K562 (cell line): ENCODE data around the gene GIPC3. TPM values are rescaled to one million over a fixed set of nuclear protein-coding genes. Genes with fewer than 3 reads are reported as not detected.

Experiments
- ATAC-seq: fragments of 200-7000 bp; cut with Tn5 transposase; 3 replicates; pipeline ENCODE4 v1.9.1; 2020; ENCODE audit warnings: moderate library complexity
- BruUV-seq: library from RNA; stranded (reverse); fragments of 400-500 nt; replicated peaks from 2 replicates; lab custom pipeline; 2021; lab: Mats Ljungman, UMichigan
- CTCF ChIA-PET: fragments of 300-600 bp; formaldehyde crosslinking; extraction: SDS; loops from one replicate; lab custom pipeline; 2021; ENCODE audit warnings: low intra/inter-chr PET ratio; lab: Yijun Ruan, JAX
- POLR2A ChIA-PET: fragments of 300-600, 350-650 bp; sonication (Branson Sonifier 250); formaldehyde crosslinking; extraction: SDS; loops from one replicate; lab custom pipeline; 2021; ENCODE audit warnings: antibody characterized with exemption, inconsistent platforms; lab: Yijun Ruan, JAX
- DNase-seq, 4 experiments: peaks; one replicate each; pipeline versions ENCODE4 v3.0.0 to v3.0.0-alpha.2; 2011 to 2018; ENCODE audit warnings: low spot score in 3 of 4, mixed read lengths in 3 of 4; ENCODE audit errors: extremely low read depth in 1 of 4
- FAIRE-seq: peaks from 2 replicates; lab custom pipeline; 2011; peaks lifted over from hg19 to GRCh38; lab: Jason Lieb, UNC
- H2AFZ ChIP-seq: 2 replicates; pipeline ENCODE4 v1.6.0; 2011; ENCODE audit warnings: low read depth, low read length, control low read depth, inconsistent platforms
- H3K27ac ChIP-seq: fragments of 200-600 bp; 3 replicates; pipeline ENCODE4 v1.8.0; 2011; ENCODE audit warnings: low read depth, mild to moderate bottlenecking, control low read depth, inconsistent platforms, low read length, moderate library complexity, mixed read lengths; ENCODE audit errors: extremely low read depth
- H3K27me3 ChIP-seq, 2 experiments: fragments of 300-600 bp in 1 of 2; 2 replicates in 1 of 2; 3 replicates in 1 of 2; pipeline versions ENCODE4 v1.6.0 to v1.8.0; 2011; ENCODE audit warnings: inconsistent platforms in 2 of 2, low read length in 2 of 2, mild to moderate bottlenecking in 1 of 2, mixed read lengths in 1 of 2, moderate library complexity in 1 of 2; ENCODE audit not compliant: control insufficient read depth in 2 of 2, insufficient read depth in 2 of 2
- H3K36me3 ChIP-seq: fragments of 300-600 bp; 3 replicates; pipeline ENCODE4 v1.8.0; 2011; ENCODE audit warnings: mild to moderate bottlenecking, low read length, inconsistent platforms; ENCODE audit not compliant: control insufficient read depth, insufficient read depth
- H3K4me1 ChIP-seq, 2 experiments: fragments of 200-600 bp in 1 of 2; replicated peaks in 1 of 2; 2 replicates in 1 of 2; 3 replicates in 1 of 2; pipeline versions ENCODE4 v1.5.1 to v1.8.0; 2011; ENCODE audit warnings: inconsistent platforms in 2 of 2, low read length in 2 of 2, mild to moderate bottlenecking in 1 of 2, mixed read lengths in 1 of 2, moderate library complexity in 1 of 2; ENCODE audit not compliant: control insufficient read depth in 2 of 2, insufficient read depth in 2 of 2
- H3K4me2 ChIP-seq: 2 replicates; pipeline ENCODE4 v1.6.1; 2011; ENCODE audit warnings: low read length, control low read depth, inconsistent platforms, mixed read lengths; ENCODE audit not compliant: insufficient read depth
- H3K4me3 ChIP-seq: fragments of 200-600 bp; sonication (generic), shearing (Covaris generic); 2 replicates; pipeline ENCODE4 v1.5.1; 2016; ENCODE audit warnings: control low read depth, inconsistent platforms
- H3K79me2 ChIP-seq: fragments of 200-600 bp; 3 replicates; pipeline ENCODE4 v1.8.0; 2011; ENCODE audit warnings: low read length, inconsistent platforms; ENCODE audit not compliant: control insufficient read depth, insufficient read depth
- H3K9ac ChIP-seq, 2 experiments: 2 replicates each; pipeline versions ENCODE4 v1.6.0 to v1.6.1; 2011; ENCODE audit warnings: low read depth in 2 of 2, low read length in 2 of 2, control low read depth in 1 of 2, inconsistent platforms in 1 of 2, mild to moderate bottlenecking in 1 of 2, mixed read lengths in 1 of 2; ENCODE audit not compliant: insufficient read depth in 1 of 2
- H3K9me1 ChIP-seq: one replicate; pipeline ENCODE4 v1.6.0; 2011; ENCODE audit warnings: inconsistent platforms, mild to moderate bottlenecking, low read length, moderate library complexity; ENCODE audit not compliant: control insufficient read depth, insufficient read depth
- H3K9me3 ChIP-seq: replicated peaks from 2 replicates; pipeline ENCODE4 v1.5.1; 2011; ENCODE audit warnings: low read depth, low read length, inconsistent platforms; ENCODE audit not compliant: control insufficient read depth, insufficient read depth
- H4K20me1 ChIP-seq: replicated peaks from 2 replicates; pipeline ENCODE4 v1.6.1; 2011; ENCODE audit warnings: low read length, inconsistent platforms, mixed read lengths; ENCODE audit not compliant: control insufficient read depth, insufficient read depth
- BCL6 ChIP-seq: fragments of 250-450 bp; sonication (Bioruptor Pico); IDR thresholded peaks from 2 replicates; pipeline ENCODE4 v1.4.0; 2020
- BDP1 ChIP-seq: IDR thresholded peaks from 3 replicates; pipeline ENCODE4 v1.6.1; 2011; ENCODE audit not compliant: insufficient read length, insufficient read depth
- GATAD2B ChIP-seq: fragments of 450-650 bp; IDR thresholded peaks from 2 replicates; pipeline ENCODE4 v1.6.1; 2017; ENCODE audit warnings: mild to moderate bottlenecking, borderline replicate concordance
- HDAC1 ChIP-seq, 2 experiments: fragments of 450-650 bp; IDR thresholded peaks; 2 replicates each; pipeline ENCODE4 v1.6.1; 2016 to 2017; ENCODE audit warnings: inconsistent platforms in 1 of 2, mild to moderate bottlenecking in 1 of 2, moderate library complexity in 1 of 2
- HMGN3 ChIP-seq: IDR thresholded peaks from 2 replicates; pipeline ENCODE4 v1.6.1; 2011; ENCODE audit warnings: borderline replicate concordance, low read depth, mild to moderate bottlenecking, mixed read lengths, low read length; ENCODE audit not compliant: insufficient read length; ENCODE audit errors: extremely low read depth
- HNRNPL ChIP-seq: fragments of 200-400 bp; formaldehyde crosslinking; IDR thresholded peaks from 2 replicates; pipeline ENCODE4 v1.6.1; 2017; ENCODE audit warnings: low read depth, mild to moderate bottlenecking, low read length
- KDM5B ChIP-seq: fragments of 200-600 bp; sonication (generic); IDR thresholded peaks from 2 replicates; pipeline ENCODE4 v1.6.1; 2012; ENCODE audit warnings: low read depth, mild to moderate bottlenecking, moderate library complexity, low read length, control low read depth, inconsistent platforms; ENCODE audit not compliant: insufficient replicate concordance
- NR2C1 ChIP-seq, 2 experiments: fragments of 450-650 bp; IDR thresholded peaks; 2 replicates each; pipeline ENCODE4 v1.6.1; 2017; ENCODE audit warnings: mild to moderate bottlenecking in 2 of 2, antibody characterized with exemption in 1 of 2, inconsistent platforms in 1 of 2, missing compliant biosample characterization in 1 of 2, missing genetic modification characterization in 1 of 2
- RB1 ChIP-seq: fragments of 450-650 bp; IDR thresholded peaks from 2 replicates; pipeline ENCODE4 v1.6.1; 2017; ENCODE audit warnings: low read depth, mild to moderate bottlenecking
- RREB1 ChIP-seq: fragments of 250-450 bp; sonication (Bioruptor Pico); IDR thresholded peaks from 2 replicates; pipeline ENCODE4 v1.4.0; 2020
- SAP30 ChIP-seq: fragments of 200-600 bp; sonication (generic); IDR thresholded peaks from 2 replicates; pipeline ENCODE4 v1.6.1; 2012; ENCODE audit warnings: borderline replicate concordance, low read depth, mild to moderate bottlenecking, moderate library complexity, low read length, control low read depth, inconsistent platforms; ENCODE audit not compliant: insufficient read depth, poor library complexity, severe bottlenecking
- SIN3A ChIP-seq, 2 experiments: fragments of 150-350 bp in 1 of 2; IDR thresholded peaks; 2 replicates each; pipeline ENCODE4 v1.6.1; 2011 to 2016; ENCODE audit warnings: borderline replicate concordance in 2 of 2, low read depth in 2 of 2, low read length in 2 of 2, mild to moderate bottlenecking in 2 of 2, moderate library complexity in 2 of 2; ENCODE audit not compliant: control insufficient read depth in 1 of 2
- ZEB2 ChIP-seq: fragments of 450-650 bp; IDR thresholded peaks from 2 replicates; pipeline ENCODE4 v1.6.1; 2016
- WGBS: fragments of 100-300 bp; shearing (Covaris generic); methylation state at CpG from one replicate; pipeline ENCODE4 v1.1.6; 2016; ENCODE audit warnings: low coverage, mixed read lengths; ENCODE audit not compliant: insufficient coverage; ENCODE audit errors: missing lambda C conversion rate; 5-methylcytosine and 5-hydroxymethylcytosine counted together
- in situ Hi-C: fragments of 300-500 bp; cut with MboI; formaldehyde crosslinking; loops from 4 replicates; pipeline ENCODE4 v1.15.0; 2018; ENCODE audit warnings: inconsistent platforms, mixed read lengths
- intact Hi-C: fragments of 100-400 bp; cut with micrococcal nuclease; formaldehyde crosslinking; loops from 2 replicates; pipeline ENCODE4 v1.14.2; 2022
- polyA plus RNA-seq, 8 experiments: library from polyadenylated mRNA; depleted of rRNA in 4 of 8; stranded (reverse) in 5 of 8; unstranded in 3 of 8; fragments of >200 nt; fragmentation: Nextera tagmentation in 2 of 8; fragmentation: Illumina TruSeq in 1 of 8; extraction: Ambion mirVana in 2 of 8; extraction: Trizol in 1 of 8; gene quantifications; 2 replicates each; pipeline versions ENCODE4 v1.2.1 to v1.2.3, GENCODE V29; 2011 to 2014; ENCODE audit warnings: inconsistent platforms in 1 of 8, missing spikeins in 1 of 8
- total RNA-seq, 7 experiments: library from RNA; depleted of rRNA in 6 of 7; stranded (reverse); fragments of >200 nt in 6 of 7; fragmentation: Illumina TruSeq in 2 of 7; extraction: Trizol in 2 of 7; gene quantifications; 2 replicates each; pipeline versions ENCODE4 v1.2.1 to v1.2.3, GENCODE V29; 2011 to 2021; ENCODE audit warnings: low replicate concordance in 1 of 7
- TF ChIP-seq, protein P1 (sequence below), 2 experiments: fragments of 450-650 bp; conservative IDR thresholded peaks; 2 replicates each; pipeline ENCODE4 v1.6.1; 2017; ENCODE audit warnings: mild to moderate bottlenecking in 2 of 2, moderate library complexity in 2 of 2

Gene GIPC3
- total and polyA plus RNA-seq, 9 of the 15 experiments (the other 6 are each of a cell fraction or from before 2014, with no cell fraction given) = 0.03 to 3.6 (median 1.5) TPM; not detected in 1

GRCh38 chr19:3606174-3606689 lies 21.0 kb downstream of the GIPC3 start:
- no peak for FAIRE-seq
- peak overlapping the region; percentile 95 for H2AFZ ChIP-seq
- no TSS peak for BruUV-seq
- peak overlapping the region; percentile 89 for H3K4me3 ChIP-seq
- ChIA-PET CTCF (no interaction called here), POLR2A (interaction anchor here (4.0 kb wide), 1 partner anchor 14 kb away, joined by 29 read pairs; no protein-coding TSS in a partner anchor)
- H3K4me1 ChIP-seq = peaks cover 38 to 82% of the 10 kb centered on the region in 2 experiments
- H3K36me3 ChIP-seq = peaks cover 32% of the 10 kb centered on the region; the same call in 1 of the 3 replicates
- H3K9ac ChIP-seq = peak overlapping the region; percentile 92
- in situ Hi-C loops (no loop called here), intact Hi-C loops (loop anchor here (10.0 kb wide), 1 partner anchor 61 kb away; no protein-coding TSS in a partner anchor)
- peaks cover 2% of the 10 kb centered on the region for H3K9me1 ChIP-seq
- WGBS = 0% methylated on average over 26 of the region's 35 CpGs
- no peaks in the 10 kb centered on the region for H3K27me3 ChIP-seq
- peak overlapping the region; percentile 98 for H3K27ac ChIP-seq
- peaks cover 44% of the 10 kb centered on the region for H3K79me2 ChIP-seq
- no peaks in the 10 kb centered on the region for H4K20me1 ChIP-seq
- peak; percentile 68 for ATAC-seq
- H3K9me3 ChIP-seq = no peaks in the 10 kb centered on the region; the same call in 1 of the 2 replicates
- DNase-seq = peak; percentile 55 to 72 (median 66)
- peak overlapping the region; percentile 91 for H3K4me2 ChIP-seq
- 0 out of 2 replicates have a peak, but pooled peaks have one; percentile 32 for TF ChIP-seq ZEB2
- peak in 1 of 2 experiments; percentile 76; a peak in 1 of 4 replicates for TF ChIP-seq SIN3A (IDR thresholded peaks at IDR 0.05; ENCODE audit: borderline replicate concordance in 2 of 2, control insufficient read depth in 1 of 2, low read depth in 2 of 2, low read length in 2 of 2)
- TF ChIP-seq HDAC1 (IDR thresholded peaks at IDR 0.05) = 0 out of 4 replicates have a peak, but pooled peaks of 1 of the 2 experiments have one; percentile 2
- no peak for TF ChIP-seq NR2C1 (IDR thresholded peaks at IDR 0.05)
- no peak for TF ChIP-seq NR2C1 (tag; IDR thresholded peaks at IDR 0.05)
- peak; percentile 61 for TF ChIP-seq HMGN3
- TF ChIP-seq KDM5B = peak; percentile 35
- TF ChIP-seq BCL6 (CRISPR knock-in tag) = no peak
- TF ChIP-seq RB1 = no peak
- TF ChIP-seq SAP30 = peak; percentile 81
- TF ChIP-seq RREB1 (CRISPR knock-in tag) = no peak
- TF ChIP-seq GATAD2B = no peak
- no peak for TF ChIP-seq BDP1
- TF ChIP-seq HNRNPL = peak; percentile 82
- TF ChIP-seq, protein P1, sequence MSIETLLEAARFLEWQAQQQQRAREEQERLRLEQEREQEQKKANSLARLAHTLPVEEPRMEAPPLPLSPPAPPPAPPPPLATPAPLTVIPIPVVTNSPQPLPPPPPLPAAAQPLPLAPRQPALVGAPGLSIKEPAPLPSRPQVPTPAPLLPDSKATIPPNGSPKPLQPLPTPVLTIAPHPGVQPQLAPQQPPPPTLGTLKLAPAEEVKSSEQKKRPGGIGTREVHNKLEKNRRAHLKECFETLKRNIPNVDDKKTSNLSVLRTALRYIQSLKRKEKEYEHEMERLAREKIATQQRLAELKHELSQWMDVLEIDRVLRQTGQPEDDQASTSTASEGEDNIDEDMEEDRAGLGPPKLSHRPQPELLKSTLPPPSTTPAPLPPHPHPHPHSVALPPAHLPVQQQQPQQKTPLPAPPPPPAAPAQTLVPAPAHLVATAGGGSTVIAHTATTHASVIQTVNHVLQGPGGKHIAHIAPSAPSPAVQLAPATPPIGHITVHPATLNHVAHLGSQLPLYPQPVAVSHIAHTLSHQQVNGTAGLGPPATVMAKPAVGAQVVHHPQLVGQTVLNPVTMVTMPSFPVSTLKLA (conservative IDR thresholded peaks at IDR 0.05) = peak in 1 of 2 experiments; percentile 19; a peak in 1 of 4 replicates
